Limb (tissue), 2 donors: Measurements from ENCODE around the gene KRT1.

Experiments used
- DNase-seq, 2 donors: peaks; one replicate each; pipeline ENCODE4 v3.0.0-alpha.2; 2016; ENCODE audit errors: extremely low spot score in 2 of 2

Gene KRT1

GRCh38 chr12:52661668-52662067 is 18.5 kb downstream of the KRT1 start:
- DNase-seq = no peak

DNA sequence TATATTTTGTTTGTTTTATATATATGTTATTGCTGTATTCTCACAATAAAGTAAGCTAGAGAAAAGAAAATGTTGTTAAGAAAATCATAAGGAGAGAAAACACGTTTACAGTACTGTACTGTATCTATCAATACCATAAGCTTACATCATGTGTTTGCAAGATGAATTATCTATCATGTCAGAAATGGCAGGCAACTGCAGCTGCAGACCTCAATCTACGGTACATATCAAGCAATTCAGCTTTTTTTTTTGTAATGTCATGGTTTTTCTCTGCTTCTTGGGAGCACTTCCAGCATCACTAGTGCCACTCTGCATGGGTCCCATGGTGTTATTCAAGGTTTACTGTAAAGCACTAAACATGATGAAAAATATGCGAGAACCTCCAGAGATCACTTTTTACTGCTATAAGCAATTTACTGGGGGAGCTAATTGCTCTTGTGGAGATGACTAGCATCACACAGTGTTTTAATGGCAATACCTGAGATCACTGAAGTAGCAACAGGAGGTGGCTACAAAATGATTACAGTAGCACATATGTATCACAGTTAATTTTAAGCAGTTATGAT is 19.2 kb downstream of the KRT1 start:
- no peak for DNase-seq

DNA sequence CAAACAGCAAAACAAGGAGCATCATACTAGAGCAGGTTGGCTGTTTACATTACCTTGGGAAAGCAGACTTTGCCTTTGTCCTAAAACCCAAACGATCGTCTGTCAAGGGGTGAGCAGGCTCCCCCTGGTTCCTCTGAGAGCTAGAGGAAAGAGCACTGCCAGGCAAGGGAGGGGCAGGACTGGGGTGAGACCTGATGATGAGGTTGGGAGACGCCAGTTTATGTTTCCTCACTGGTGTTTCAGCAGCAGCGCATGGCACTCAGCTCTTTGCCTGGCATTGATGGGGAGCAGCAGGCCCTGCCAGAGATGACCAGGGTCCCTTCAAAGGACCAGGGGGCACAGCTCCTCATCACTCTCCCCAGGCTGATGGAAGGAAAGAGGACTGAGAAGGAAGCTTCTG is 20.3 kb downstream of the KRT1 start:
- no peak for DNase-seq

GRCh38 chr12:52659395-52659794 is 20.8 kb downstream of the KRT1 start:
- DNase-seq = no peak

DNA sequence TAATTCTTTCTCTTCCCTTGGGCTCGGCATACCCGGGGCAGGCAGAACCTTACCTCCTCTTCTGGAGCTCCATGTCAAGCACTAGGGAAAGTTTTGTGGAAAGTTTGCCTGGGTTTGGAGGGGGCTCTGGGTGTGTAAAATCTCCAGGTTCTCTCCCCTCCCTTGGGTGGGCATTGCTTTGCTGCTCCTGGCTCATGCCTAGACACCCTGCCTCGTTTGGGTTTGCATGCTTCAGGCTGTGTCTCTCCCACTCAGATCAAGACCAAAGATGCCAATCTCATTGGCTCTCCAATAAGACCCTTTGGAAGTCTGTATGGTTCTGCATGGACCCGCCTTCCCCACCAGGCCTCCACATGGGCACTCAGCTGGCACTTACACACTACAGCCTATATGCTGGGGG is 22.0 kb downstream of the KRT1 start:
- DNase-seq = no peak

DNA sequence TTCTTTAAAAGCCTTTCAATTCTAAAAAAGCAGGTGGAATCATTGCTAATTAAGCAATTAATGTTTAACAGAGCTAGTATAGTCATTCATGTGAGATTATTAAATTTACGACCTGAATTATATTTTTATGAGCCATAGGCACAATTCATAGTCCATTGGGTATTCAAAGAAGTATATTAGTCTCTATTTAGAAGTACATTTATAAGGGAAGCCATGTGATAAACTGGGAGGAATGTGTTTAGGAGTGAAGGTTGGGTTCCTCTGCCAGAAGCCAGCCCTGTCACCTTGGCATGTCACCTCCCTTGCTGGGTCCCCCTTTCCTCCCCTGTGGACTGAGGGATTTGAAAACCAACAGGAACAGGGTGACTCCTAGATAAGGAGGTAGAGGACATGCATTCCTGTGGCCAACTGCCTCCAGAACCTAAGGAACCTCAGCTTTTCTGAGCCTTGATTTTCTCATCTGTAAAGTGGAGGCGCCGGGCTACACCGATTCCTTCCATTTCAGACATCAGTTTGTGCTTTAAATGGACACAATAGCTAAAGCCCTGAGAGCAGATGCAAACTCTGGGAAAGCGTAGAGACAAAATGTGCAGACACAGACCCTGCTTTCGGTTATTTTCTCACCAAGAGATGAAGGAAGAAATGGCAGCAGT is 22.8 kb downstream of the KRT1 start:
- no peak for DNase-seq

- no peak for DNase-seq
Observed at GRCh38 chr12:52656616-52657015, 23.6 kb downstream of the KRT1 start.

GRCh38 chr12:52655720-52656124 is 24.5 kb downstream of the KRT1 start:
- no peak for DNase-seq

GRCh38 chr12:52655251-52655650 is 25.0 kb downstream of the KRT1 start:
- no peak for DNase-seq

GRCh38 chr12:52651726-52652261 is 28.4 kb downstream of the KRT1 start, which contains the start of gene KRT2:
Gene KRT2, minus strand, starts transcription at chr12:52652211. Its CDS starts 69 bp downstream, at chr12:52652142.
- no peak for DNase-seq

DNA sequence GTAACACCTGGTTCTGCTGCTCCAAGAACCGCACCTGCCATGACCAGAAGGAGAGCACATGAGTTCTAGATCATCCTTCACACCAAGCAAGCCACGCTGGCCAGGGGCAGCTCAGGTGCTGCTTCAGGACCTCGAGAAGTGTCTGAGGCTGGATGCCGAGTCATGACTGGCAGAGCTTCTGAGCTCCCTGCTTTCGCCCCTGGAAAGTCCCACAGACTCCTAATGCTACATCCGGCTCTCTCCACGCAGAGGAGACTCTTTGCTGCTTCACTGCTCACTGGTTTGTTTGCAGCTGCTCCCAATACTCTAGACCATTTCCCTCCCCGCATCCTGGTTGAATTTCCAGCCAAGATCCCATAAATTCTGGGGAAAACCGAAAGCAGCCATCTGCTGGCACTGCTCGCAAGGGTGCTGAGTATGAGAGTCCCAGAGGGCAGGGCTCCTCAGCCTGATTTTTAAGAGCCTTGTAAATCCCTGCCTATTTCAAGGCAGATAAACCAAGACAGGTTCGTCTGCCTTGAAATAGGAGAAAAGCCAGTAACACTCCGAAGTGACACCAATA is 29.6 kb downstream of the KRT1 start:
- DNase-seq = no peak

- DNase-seq = no peak
Observed at GRCh38 chr12:52649066-52649465, 31.1 kb downstream of the KRT1 start.

- no peak for DNase-seq
Observed at GRCh38 chr12:52648012-52648550, 32.1 kb downstream of the KRT1 start.

DNA sequence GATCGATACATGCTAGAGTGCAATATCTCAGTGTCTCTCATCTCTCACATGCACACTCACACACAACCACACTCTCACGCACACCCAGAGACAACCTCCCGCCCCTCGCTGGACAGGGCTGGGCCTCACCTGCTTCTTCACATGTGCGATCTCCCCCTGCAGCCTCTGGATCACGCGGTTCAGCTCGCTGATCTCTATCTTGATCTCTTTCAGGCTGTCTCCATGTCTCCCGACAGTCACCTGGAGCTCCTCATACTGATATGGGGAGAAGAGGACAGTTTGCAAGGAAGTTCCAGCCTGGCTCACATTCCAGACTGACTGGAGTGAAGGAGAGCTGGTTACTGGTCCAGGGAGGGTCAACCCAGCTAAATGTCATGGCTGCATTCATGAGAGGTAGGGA is 32.6 kb downstream of the KRT1 start:
- no peak for DNase-seq

DNA sequence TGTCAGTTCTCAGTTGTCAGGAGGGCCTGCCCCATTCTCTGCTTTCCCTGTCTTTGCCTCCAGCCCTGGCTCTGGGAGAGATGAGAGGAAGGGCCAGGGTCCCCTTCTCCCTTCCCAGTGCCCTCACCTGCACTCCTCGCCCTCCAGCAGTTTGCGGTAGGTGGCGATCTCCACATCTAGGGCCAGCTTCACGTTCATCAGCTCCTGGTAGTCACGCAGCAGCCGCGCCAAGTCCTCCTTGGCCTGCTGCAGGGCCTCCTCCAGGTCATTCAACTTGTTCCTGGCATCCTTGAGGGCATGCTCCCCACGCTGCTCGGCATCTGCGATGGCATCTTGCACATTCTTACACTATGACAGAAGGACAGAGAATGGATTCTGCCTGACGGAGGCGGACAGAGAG is 33.6 kb downstream of the KRT1 start:
- DNase-seq = no peak

DNA sequence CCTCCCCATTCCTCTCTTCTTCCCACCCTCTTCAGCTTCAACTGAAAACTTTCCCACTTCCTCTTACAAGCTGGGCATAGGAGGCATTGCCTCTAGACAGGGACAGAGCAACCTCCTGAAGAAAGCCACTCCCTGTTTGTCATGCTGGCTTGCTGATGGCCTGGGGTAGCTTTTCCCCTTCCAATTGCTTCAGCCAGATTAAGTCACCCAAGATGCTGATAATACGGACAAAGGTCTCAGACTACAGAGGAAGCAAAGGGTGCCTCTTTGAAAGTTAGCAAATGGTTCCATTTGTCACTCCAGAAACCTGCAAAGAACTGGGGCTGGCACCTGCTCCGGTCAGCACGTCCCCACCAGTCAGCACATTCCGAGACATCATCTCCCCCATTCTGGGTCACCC is 34.2 kb downstream of the KRT1 start:
- DNase-seq = no peak

GRCh38 chr12:52645120-52645761 is 35.0 kb downstream of the KRT1 start:
- DNase-seq = peak in 1 of 2 donors; percentile 11

- peak in 1 of 2 donors; percentile 18 for DNase-seq
Observed at GRCh38 chr12:52644078-52644415, 36.2 kb downstream of the KRT1 start.

GRCh38 chr12:52643233-52644077 is 36.8 kb downstream of the KRT1 start:
- DNase-seq = no peak

DNA sequence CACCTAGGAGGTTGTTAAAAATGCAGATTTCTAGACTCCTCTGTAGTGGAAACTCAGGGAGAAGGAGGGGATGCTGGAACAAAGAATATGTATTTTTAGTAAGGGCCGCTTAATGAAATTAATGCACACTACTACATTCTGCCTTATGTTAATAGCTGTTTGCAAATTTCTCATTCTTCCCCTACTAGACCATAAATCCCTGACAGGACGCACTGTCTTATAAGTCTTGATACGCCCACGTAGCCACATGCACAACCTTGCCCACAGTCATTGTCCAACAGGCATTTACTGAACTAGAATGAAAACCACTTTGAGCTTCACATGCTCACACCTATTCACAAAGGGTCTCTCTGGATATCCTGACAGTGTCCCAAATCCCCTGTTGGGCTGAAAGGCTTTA is 38.7 kb downstream of the KRT1 start:
- DNase-seq = no peak

DNA sequence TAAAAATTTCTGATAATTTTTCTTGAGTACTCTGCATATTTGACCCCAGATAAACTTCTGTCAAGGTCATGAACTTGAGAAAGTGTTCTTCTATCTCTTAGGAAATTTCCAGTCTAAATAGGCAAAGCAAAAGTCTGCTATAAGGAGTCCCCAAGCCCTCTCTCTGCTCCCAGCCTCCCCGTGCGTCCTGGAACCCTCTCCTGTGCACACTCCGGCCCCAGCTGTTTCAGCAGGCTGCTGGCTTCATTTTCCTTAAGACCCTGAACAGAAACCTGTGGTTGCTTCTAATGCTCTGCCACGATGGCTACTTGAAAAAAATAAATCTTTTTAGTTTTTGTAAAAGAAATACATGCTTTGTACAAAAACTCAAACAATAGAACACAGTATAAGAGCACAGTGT is 42.9 kb downstream of the KRT1 start:
- DNase-seq = no peak
